ENCODE results near the gene RHBDD3. TPM values are rescaled to one million over a fixed set of nuclear protein-coding genes. Genes with fewer than 3 reads are reported as not detected.

The RHBDD3 gene
- total and polyA plus RNA-seq, 2 donors (not counting 1 experiment from before 2014, with no cell fraction given), result 11.9 to 12.5 TPM

DNA sequence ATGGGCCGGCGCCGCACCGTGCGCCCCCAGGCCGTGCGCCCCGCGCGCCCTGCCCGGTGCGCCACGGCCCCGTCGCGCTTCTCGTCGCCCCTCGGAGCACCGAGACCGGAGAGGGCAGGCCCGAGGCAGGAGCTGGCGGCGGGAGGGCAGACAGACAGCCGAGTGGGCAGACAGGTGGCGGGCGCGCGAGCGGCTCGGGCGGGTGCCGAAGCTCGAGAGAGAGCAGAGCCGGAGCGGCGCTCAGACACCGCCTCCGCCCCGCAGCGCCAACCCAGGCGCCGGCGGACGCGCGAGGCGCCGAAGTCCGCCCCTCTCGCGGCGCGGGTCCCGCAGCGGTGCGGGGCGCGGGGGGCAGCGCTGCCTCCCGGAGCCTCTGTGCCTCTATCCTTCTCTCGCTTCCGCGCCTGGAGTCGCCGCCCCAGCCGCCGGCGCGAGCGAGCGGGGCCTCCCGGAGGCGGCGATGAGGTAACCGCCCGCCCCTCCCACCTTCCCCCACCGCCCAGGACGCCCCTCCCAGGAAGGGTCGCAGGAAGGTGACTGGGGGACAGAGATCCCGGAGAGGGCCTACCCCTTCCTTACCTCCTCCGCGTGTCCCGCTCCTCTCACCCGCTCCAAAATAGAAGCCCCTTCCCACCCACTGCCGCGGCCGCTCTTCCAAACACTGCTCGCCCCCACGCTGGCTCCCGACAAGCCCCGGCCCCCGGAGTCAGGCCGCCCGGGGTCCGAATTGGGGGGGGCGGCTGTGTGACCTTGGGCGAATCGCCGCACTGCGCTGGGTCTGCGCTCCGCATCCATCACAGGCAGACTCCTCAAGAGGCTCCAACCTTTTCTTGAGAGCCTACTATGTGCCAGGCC is 47.7 kb upstream of the RHBDD3 start, which contains the start of gene RASL10A:
TSS of gene RASL10A (minus strand) at position 412 of the 855 bp plus-strand sequence. CDS start 451 bp downstream, outside the sequence.
- peaks cover 41% of the 10 kb centered on the region for H3K27me3 Mint-ChIP-seq
- ChIA-PET POLR2A (no interaction called here), CTCF (no interaction called here)
- Histone ChIP-seq H3K4me2 (replicated peaks; ENCODE audit: low read depth, low read length, poor library complexity, severe bottlenecking) (peak within 1 kb of the TSS; percentile 73), H2AFZ (ENCODE audit: insufficient read depth, low read depth, low read length, poor library complexity, severe bottlenecking) (no peak within 1 kb of the TSS), H3K27ac (ENCODE audit: low read length in 2 of 2) (no peak within 1 kb of the TSS), H3K36me3 (replicated peaks in 1 of 2; ENCODE audit: control extremely low read depth in 1 of 2, control insufficient read depth in 1 of 2, extremely low read depth in 1 of 2, insufficient read depth in 2 of 2, low read length in 1 of 2) (no peaks in the 10 kb centered on the region), H3K9me3 (ENCODE audit: control extremely low read depth in 1 of 3, control insufficient read depth in 2 of 3, insufficient read depth in 1 of 3, low read length in 2 of 3) (peaks cover 0 to 25% (median 0%) of the 10 kb centered on the region in 3 donors), H3K79me2 (ENCODE audit: control insufficient read depth, insufficient read depth, low read length) (no peaks in the 10 kb centered on the region), H4K20me1 (ENCODE audit: control insufficient read depth, insufficient read depth, low read length, poor library complexity, severe bottlenecking) (peaks cover 7% of the 10 kb centered on the region), H3K9ac (ENCODE audit: low read length) (peak within 1 kb of the TSS; percentile 43), H3K4me3 (ENCODE audit: control extremely low read depth in 1 of 5, extremely low read depth in 1 of 5, insufficient read depth in 1 of 5, low read depth in 2 of 5, low read length in 4 of 5) (peak within 1 kb of the TSS in 3 of 5 experiments; percentile 5 to 39 (median 8)), H3K27me3 (replicated peaks in 1 of 4; ENCODE audit: control extremely low read depth in 1 of 4, control insufficient read depth in 3 of 4, insufficient read depth in 4 of 4, low read length in 3 of 4) (peaks cover 0 to 55% (median 26%) of the 10 kb centered on the region in 4 experiments), H3K4me1 (ENCODE audit: control insufficient read depth in 2 of 2, insufficient read depth in 2 of 2, low read length in 2 of 2) (peaks cover 29 to 38% of the 10 kb centered on the region in 2 donors)
- WGBS (ENCODE audit: insufficient coverage), result 7% methylated on average over 84 of the region's 103 CpGs
- intact Hi-C loops (cut with micrococcal nuclease), result no loop called here
- no peak within 1 kb of the TSS for H3K27ac Mint-ChIP-seq
- peak within 1 kb of the TSS; percentile 71 for H3K4me3 Mint-ChIP-seq
- H3K4me1 Mint-ChIP-seq, result peaks cover 31% of the 10 kb centered on the region
- ATAC-seq (ENCODE audit: low read depth) (no peak), DNase-seq (no peak)
- no peaks in the 10 kb centered on the region for H3K9me3 Mint-ChIP-seq (ENCODE audit: insufficient read depth)
- no peak for TF ChIP-seq CTCF (IDR thresholded peaks at IDR 0.05)
- no peak for TF ChIP-seq EZH2 (IDR thresholded peaks at IDR 0.05; ENCODE audit: borderline replicate concordance, insufficient read depth, low read depth, low read length, poor library complexity, severe bottlenecking)

Measured in B cell (primary cell).